ENCODE results near the gene KLRC1.
"Not testable (repeated sequence)": the region's sequence is repeated elsewhere in the genome, so short reads cannot be mapped to it uniquely, and the experiment has no call there.

Gene KLRC1

DNA sequence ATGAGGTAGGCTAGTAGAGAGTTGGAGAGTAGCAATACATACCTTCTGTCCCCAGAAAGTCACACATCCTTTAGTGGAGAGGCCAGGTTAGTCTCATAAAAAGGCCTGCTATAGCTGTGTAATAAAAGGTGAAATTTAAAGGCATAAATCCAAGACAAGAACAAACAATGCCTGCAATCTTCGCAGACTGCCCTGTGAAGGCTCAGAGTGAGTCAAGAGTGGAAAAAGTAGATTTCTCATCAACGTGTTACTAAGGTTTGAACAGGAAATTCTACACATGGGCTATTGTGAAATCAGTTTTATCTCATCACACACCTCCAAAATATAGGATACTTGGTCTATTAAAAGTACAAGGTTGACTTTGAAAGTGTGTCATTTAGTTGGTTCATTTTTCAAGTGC is at the start of gene KLRC1:
KLRC1 (minus strand) TSS at position 222 of the 400 bp plus-strand sequence. CDS start 2,221 bp downstream, outside the sequence.
- no peak for DNase-seq (ENCODE audit: low read depth in 1 of 2, low spot score in 1 of 2)

DNA sequence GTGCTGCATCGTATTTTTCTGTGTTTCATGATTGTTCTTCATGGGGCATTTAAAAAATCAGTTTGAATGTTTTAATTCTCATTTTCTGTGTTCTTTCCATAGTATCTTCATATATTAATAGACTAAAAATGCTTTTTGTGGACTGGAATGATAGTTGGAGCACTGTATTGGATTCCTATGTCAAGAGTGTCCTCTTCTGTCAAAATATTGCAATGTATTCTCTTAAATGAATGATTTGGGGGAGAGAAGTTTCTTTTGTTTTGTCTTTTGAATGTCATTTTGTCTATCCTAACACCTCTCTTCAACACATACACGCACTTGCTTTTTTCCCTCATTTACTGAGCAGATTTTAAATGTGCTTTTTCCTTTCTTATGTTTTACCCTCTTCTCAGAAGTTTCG is 47.9 kb upstream of the KLRC1 start:
- no peak for DNase-seq (ENCODE audit: low read depth in 1 of 2, low spot score in 1 of 2)

DNA sequence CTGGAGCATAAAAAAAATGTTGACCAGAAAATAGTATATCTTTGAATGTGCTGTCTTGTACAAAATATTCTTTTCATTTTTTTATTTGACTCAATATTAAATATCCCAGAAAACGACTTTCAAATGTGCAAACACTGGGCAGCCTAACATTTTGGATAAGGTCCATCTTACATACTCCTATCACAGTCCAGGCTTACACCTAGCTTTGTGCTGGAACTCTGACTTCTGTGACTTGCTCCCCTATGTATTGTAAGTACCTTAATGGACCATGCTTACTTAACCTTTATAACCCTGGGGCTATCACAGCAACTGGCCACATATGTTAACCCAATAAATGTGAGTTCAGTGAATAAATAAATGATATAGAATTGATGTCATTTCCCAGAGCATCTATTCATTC is 44.9 kb upstream of the KLRC1 start:
- DNase-seq (ENCODE audit: low read depth in 1 of 2, low spot score in 1 of 2) = no peak

DNA sequence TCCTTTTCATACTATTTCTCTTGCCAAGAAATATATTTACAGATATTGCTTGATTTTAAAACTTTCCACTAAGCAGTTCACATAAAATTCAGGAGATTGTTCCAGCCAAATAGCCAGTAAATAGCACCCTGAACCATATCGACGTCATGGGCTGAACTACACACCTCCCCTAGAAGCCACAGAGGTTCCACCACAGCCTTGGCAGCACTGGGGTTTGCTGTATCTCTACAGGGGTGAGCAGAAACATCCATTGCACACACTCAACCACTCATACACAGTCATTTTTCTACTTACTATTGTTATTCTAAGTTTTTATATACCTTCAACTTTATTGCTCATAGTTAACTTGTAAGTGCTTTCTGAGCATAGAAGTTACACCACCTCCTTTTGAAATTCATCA is 44.4 kb upstream of the KLRC1 start:
- DNase-seq (ENCODE audit: low read depth in 1 of 2, low spot score in 1 of 2) = no peak

DNA sequence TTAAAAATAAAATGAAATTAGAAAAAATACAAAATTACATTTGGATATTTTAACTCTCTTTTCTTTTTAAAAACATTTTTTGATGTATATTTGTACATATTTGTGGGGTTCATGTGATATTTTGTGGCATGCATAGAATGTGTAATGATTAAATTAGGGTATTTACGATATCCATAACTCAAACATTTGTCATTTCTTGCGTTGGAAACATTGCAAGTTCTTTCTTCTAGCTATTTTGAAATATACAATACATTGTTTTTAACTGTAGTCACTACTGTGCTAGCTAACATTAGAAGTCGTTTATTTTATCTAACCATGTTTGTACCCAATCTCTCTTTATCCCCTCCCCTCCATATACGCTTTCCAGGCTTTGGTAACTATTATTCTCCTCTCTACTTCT is 38.6 kb upstream of the KLRC1 start:
- no peak for DNase-seq (ENCODE audit: low read depth in 1 of 2, low spot score in 1 of 2)

DNA sequence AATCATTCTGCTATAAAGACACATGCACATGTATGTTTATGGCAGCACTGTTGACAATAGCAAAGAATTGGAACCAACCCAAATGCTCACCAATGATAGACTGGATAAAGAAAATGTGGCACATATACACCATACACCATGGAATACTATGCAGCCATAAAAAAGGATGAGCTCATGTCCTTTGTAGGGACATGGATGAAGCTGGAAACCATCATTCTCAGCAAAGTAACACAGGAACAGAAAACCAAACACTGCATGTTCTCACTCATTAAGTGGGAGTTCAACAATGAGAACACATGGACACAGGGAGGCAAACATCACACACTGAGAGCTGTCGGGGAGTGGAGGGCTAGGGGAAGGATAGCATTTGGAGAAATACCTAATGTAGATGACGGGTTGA is 34.2 kb upstream of the KLRC1 start:
- DNase-seq (ENCODE audit: low read depth in 1 of 2, low spot score in 1 of 2) = not testable (repeated sequence)

DNA sequence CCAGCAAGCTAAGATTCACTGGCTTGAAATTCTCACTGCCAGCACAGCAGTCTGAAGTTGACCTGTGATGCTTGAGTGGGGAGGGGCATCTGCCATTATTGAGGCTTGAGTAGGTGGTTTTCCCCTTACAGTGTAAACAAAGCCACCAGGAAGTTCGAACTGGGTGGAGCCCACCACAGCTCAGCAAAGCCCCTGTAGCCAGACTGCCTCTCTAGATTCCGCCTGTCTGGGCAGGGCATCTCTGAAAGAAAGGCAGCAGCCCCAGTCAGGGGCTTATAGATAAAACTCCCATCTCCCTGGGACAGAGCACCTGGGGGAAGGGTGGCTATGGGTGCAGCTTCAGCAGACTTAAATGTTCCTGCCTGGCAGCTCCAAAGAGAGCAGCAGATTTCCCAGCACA is 28.7 kb upstream of the KLRC1 start:
- DNase-seq (ENCODE audit: low read depth in 1 of 2, low spot score in 1 of 2) = not testable (repeated sequence)

DNA sequence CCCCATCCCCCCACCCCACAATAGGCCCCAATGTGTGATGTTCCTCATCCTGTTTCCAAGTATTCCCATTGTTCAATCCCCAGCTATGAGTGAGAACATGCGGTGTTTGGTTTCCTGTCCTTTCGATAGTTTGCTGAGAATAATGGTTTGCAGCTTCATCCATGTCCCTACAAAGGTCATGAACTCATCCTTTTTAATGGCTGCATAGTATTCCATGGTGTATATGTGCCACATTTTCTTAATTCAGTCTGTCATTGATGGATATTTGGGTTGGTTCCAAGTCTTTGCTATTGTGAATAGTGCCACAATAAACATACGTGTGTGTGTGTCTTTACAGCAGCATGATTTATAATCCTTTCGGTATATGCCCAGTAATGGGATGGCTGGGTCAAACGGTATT is 19.6 kb upstream of the KLRC1 start:
- DNase-seq (ENCODE audit: low read depth in 1 of 2, low spot score in 1 of 2) = not testable (repeated sequence)

DNA sequence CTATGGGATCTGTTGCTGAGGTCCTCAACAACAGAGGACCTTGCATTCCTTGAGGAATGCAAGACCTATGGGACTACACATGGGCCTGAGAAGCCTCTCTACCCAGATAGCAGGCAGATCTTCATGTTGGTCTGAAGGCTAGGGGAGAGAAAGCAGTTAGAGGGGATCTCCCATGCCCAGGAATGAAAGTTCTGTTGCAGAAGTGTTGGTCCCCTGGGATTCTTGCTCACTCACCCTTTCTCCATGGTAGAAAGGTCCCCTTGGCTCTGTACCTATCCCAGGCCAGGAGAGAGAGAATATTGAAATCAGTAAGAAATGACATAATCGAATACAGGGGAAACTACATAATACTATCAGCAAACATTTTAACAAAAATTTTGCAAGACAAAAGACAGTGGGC is 16.5 kb upstream of the KLRC1 start:
- DNase-seq (ENCODE audit: low read depth in 1 of 2, low spot score in 1 of 2) = no peak

DNA sequence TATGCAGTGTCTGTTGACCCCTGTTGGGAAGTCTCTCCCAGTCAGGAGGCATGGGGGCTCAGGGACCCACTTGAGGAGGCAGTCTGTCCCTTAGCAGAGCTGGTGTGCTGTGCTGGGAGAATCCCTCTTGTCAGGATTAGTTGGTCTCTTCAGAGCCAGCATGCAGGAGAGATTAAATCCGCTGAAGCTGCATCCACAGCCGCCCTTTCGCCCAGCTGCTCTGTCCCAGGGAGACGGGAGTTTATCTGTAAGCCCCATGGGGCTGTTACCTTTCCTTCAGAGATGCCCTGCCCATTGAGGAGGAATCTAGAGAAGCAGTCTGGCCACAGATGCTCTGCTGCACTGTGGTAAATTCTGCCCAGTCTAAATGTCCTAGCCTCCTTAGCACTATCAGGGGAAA is 13.1 kb upstream of the KLRC1 start:
- DNase-seq (ENCODE audit: low read depth in 1 of 2, low spot score in 1 of 2) = no peak

DNA sequence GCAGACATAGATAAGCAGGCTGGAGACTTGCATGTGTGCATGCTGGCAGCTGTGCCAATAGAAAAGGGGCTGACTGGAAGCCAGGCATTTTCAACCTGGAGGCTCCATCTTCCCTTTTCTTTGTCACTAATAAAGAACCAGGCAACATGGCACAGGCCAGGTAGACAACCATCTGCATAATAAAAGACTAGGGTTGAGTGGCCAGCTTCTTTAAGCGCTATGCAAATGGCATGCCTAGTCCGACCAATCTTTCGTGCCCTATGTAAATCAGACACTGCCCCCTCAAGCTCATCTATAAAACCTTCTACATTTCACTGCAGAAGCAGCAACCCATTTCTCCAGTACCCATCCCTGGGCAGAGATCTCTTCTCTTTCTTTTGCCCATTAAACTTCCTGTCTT is 4.6 kb upstream of the KLRC1 start:
- no peak for DNase-seq (ENCODE audit: low read depth in 1 of 2, low spot score in 1 of 2)

DNA sequence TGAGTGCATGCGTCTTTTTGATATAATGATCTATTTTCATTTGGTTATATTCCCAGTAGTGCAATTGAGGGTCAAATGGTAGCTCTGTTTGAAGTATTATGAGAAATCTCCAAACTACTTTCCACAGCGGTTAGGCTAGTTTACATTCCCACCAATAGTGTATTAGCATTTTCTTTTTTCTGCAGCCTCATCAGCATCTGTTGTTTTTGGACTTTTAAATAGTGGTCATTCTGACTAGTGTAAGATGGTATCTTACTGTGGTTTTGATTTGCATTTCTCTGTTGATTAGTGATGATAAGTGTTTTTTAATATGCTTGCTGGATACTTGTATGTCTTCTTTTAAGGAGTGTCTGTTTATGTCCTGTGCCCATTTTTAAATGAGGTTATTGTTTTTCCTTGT is 3.7 kb upstream of the KLRC1 start:
- DNase-seq (ENCODE audit: low read depth in 1 of 2, low spot score in 1 of 2) = no peak

DNA sequence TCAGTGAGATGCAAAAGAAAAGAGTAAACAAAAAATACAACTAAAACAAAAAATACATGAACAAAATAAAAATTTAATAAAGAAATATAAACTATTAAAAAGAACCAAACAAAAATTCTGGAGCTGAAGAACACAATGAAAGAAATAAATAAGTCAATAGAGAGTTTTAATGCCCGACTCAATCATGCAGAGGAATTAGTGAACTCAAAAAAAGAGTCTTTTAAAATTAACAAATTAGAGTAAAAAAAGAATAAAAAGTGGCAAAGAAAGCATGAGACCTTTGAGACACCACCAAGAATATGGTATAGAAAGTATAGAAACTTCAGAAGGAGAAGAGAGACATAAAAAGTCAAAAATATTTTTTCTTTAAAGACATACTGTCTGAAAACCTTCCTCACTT is 2.6 kb upstream of the KLRC1 start:
- no peak for DNase-seq (ENCODE audit: low read depth in 1 of 2, low spot score in 1 of 2)

DNA sequence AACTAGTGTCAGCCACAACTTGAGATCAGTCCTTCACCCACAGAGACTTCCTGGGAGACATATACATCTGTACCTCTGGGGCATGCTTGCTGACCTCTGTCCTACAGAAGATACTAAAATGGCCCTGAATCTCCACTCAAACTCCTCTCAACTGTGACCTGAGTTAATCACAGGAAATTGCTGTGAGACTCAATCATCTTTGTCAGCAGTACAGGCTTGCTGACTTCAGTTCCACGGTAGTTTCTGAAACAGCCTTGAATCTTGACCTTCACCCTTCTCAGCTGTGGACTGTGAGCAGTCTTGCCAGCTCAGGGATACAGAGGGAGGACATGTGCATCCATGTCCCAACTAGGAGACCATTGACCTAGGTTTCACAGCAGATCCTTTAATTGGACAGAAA is 1.4 kb upstream of the KLRC1 start:
- no peak for DNase-seq (ENCODE audit: low read depth in 1 of 2, low spot score in 1 of 2)

DNA sequence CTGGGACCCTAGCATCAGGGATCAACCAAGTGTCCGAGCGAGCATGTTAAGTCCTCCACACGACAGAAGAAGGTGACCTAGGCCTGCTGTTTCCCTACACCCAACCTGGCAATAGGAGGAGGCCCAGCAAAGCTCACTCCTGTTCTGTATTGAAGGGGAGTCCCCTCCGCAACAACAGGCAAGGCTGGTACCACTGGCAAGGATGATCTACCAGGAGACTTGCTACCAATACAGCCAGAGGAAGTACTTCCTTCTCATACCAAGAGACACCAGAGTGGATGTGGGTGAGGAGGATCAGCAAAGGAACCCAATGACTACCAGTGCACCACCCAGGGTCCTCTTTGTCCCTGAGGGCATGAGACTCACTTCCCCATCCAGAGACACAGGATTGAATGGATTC is 4.9 kb downstream of the KLRC1 start:
- no peak for DNase-seq (ENCODE audit: low read depth in 1 of 2, low spot score in 1 of 2)

DNA sequence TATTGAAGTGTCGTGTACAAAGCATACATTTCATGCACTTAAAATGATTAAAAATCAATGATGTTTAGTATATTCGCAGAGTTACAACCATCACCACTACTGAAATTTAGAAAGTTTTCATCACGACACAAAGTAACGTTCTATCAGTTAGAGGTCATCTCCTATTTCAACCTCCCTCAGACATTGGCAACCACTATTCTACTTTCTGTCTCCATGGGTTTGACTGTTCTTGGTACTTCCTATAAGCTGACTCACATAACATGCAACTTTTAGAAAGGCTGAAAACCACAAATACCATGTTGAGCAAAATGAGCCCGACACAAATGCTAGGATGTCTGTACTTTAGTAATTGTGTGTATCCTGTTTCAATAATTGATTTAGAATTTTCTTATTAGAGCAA is 7.1 kb downstream of the KLRC1 start:
- not testable (repeated sequence) for DNase-seq (ENCODE audit: low read depth in 1 of 2, low spot score in 1 of 2)

DNA sequence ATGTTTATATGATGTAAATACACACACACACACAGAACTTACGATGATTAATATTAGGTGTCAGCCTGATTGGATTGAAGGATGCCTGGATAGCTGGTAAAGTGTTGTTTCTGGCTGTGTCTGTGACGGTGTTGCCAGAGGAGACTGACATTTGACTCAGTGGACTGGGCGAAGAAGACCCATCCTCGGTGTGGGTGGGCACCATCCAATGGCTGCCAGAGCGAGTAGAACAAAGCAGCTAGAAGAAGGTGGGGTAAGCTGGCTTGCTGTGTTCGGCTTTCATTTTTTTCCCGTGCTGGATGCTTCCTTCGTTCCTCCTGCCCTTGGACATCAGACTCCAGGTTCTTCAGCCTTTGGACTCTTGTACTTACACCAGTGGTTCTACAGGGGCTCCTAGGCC is 12.0 kb downstream of the KLRC1 start:
- DNase-seq (ENCODE audit: low read depth in 1 of 2, low spot score in 1 of 2) = not testable (repeated sequence)

DNA sequence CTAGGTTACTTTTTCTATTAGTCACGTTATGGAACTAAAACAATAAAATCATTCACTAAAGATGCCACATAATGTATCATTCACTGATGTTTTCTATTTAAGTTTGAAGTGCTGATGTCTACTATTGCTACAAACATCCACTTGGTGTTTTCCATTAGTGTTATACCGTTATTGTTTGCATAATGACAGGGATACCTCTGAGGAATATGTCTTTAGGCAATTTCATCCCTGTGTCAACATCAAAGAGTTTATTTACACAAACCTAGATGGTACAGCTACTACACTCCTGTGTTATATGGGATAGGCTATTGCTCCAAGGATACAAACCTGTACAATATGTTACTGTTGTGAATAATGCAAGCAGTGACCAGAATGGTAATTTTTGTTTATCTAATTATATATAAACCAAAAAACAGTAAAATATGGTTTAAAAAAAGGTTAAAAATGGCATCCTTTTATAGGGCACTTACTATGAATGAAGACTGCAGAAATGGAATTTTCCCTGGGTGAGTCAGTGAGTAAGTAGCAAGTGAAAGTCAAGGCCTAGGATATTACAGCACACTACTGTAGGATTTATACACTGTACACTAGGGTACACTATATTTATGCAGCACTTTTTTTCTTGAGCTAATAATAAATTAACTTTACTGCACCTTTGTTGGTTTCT is 13.4 kb downstream of the KLRC1 start:
- not testable (repeated sequence) for DNase-seq (ENCODE audit: low read depth in 1 of 2, low spot score in 1 of 2)

DNA sequence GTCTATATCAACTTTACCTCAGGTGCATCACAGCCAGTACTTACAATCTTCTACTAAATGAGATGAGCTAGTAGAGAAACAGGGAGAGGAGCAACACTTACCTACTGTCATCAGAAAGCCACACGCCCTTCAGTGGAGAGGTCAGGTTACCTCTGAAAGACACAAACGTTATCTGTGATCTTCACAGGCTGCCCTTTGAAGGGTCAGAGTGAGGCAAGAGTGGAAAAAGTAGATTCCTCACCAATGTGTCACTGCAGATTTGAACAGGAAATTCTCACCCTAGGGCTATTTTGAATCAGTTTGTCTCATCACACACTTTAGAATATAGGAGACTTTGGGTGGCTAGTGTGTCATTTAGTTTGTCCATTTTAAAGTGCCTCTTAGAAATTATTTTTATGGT is 15.6 kb downstream of the KLRC1 start:
- not testable (repeated sequence) for DNase-seq (ENCODE audit: low read depth in 1 of 2, low spot score in 1 of 2)

DNA sequence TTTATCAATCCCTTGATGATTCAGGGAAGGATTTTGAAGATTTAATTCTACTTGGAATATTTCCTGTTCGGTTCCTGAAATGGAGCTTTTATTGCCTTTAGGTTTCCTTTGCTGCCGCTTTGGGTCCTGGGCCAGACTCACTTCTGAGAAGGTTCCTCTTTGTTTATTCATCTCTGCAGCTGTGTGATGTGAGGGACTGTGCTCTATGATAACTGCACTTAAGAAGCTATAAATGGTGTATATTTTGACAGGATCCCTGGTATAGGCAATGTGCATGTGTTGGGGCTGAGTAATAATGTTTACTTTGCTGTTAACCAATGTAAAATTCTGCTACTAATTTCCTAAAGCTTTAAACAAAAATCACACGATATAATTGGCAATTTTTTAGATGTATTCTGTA is 17.4 kb downstream of the KLRC1 start, which contains the start of gene KLRC2:
KLRC2 (minus strand) TSS at position 195 of the 400 bp plus-strand sequence; CDS start at position 171, 24 bp downstream.
- not testable (repeated sequence) for DNase-seq (ENCODE audit: low read depth in 1 of 2, low spot score in 1 of 2)

DNA sequence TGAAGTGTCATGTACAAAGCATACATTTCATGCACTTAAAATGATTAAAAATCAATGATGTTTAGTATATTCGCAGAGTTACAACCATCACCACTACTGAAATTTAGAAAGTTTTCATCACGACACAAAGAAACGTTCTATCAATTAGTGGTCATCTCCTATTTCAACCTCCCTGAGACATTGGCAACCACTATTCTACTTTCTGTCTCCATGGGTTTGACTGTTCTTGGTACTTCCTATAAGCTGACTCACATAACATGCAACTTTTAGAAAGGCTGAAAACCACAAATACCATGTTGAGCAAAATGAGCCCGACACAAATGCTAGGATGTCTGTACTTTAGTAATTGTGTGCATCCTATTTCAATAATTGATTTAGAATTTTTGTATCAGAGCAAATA is 22.6 kb downstream of the KLRC1 start:
- DNase-seq (ENCODE audit: low read depth in 1 of 2, low spot score in 1 of 2) = not testable (repeated sequence)

DNA sequence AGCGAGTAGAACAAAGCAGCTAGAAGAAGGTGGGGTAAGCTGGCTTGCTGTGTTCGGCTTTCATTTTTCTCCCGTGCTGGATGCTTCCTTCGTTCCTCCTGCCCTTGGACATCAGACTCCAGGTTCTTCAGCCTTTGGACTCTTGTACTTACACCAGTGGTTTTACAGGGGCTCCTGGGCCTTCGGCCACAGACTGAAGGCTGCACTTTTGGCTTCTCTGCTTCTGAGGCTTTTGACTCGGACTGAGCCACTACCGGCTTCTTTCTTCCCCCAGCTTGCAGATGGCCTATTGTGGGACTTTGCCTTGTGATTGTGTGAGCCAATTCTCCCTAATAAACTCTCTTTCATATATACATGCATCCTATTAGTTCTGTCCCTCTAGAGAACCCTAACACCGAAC is 27.2 kb downstream of the KLRC1 start:
- not testable (repeated sequence) for DNase-seq (ENCODE audit: low read depth in 1 of 2, low spot score in 1 of 2)

DNA sequence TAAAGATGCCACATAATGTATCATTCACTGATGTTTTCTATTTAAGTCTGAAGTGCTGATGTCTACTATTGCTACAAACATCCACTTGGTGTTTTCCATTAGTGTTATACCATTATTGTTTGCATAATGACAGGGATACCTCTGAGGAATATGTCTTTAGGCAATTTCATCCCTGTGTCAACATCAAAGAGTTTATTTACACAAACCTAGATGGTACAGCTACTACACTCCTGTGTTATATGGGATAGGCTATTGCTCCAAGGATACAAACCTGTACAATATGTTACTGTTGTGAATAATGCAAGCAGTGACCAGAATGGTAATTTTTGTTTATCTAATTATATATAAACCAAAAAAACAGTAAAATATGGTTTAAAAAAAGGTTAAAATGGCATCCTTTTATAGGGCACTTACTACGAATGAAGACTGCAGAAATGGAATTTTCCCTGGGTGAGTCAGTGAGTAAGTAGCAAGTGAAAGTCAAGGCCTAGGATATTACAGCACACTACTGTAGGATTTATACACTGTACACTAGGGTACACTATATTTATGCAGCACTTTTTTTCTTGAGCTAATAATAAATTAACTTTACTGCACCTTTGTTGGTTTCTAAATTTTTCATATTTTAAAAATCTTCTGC is 28.8 kb downstream of the KLRC1 start:
- DNase-seq (ENCODE audit: low read depth in 1 of 2, low spot score in 1 of 2) = not testable (repeated sequence)
